ENCODE measurements around the gene OBP2A.

- TF ChIP-seq CTCF (IDR thresholded peaks at IDR 0.05 in 2 of 3, conservative IDR thresholded peaks at IDR 0.05 in 1 of 3; ENCODE audit: borderline replicate concordance in 1 of 3, insufficient read depth in 1 of 3, low read depth in 2 of 3, low read length in 2 of 3) (no peak), CBX3 (IDR thresholded peaks at IDR 0.05; ENCODE audit: low read depth) (no peak), EZH2 (IDR thresholded peaks at IDR 0.05) (no peak), POLR2A (IDR thresholded peaks at IDR 0.05; ENCODE audit: borderline replicate concordance, extremely low read depth, insufficient read depth, insufficient read length) (no peak), JUND (IDR thresholded peaks at IDR 0.05) (no peak), POLR2AphosphoS5 (IDR thresholded peaks at IDR 0.05; ENCODE audit: low read depth, low read length) (no peak), ATF3 (IDR thresholded peaks at IDR 0.05) (no peak), SIN3A (IDR thresholded peaks at IDR 0.05; ENCODE audit: low read depth) (no peak), EZH2phosphoT487 (IDR thresholded peaks at IDR 0.05; ENCODE audit: borderline replicate concordance) (no peak), CEBPB (IDR thresholded peaks at IDR 0.05; ENCODE audit: low read depth) (no peak), SP1 (IDR thresholded peaks at IDR 0.05; ENCODE audit: low read depth) (no peak), ZFX (IDR thresholded peaks at IDR 0.05) (no peak)
- TF ChIP-seq, protein P1, sequence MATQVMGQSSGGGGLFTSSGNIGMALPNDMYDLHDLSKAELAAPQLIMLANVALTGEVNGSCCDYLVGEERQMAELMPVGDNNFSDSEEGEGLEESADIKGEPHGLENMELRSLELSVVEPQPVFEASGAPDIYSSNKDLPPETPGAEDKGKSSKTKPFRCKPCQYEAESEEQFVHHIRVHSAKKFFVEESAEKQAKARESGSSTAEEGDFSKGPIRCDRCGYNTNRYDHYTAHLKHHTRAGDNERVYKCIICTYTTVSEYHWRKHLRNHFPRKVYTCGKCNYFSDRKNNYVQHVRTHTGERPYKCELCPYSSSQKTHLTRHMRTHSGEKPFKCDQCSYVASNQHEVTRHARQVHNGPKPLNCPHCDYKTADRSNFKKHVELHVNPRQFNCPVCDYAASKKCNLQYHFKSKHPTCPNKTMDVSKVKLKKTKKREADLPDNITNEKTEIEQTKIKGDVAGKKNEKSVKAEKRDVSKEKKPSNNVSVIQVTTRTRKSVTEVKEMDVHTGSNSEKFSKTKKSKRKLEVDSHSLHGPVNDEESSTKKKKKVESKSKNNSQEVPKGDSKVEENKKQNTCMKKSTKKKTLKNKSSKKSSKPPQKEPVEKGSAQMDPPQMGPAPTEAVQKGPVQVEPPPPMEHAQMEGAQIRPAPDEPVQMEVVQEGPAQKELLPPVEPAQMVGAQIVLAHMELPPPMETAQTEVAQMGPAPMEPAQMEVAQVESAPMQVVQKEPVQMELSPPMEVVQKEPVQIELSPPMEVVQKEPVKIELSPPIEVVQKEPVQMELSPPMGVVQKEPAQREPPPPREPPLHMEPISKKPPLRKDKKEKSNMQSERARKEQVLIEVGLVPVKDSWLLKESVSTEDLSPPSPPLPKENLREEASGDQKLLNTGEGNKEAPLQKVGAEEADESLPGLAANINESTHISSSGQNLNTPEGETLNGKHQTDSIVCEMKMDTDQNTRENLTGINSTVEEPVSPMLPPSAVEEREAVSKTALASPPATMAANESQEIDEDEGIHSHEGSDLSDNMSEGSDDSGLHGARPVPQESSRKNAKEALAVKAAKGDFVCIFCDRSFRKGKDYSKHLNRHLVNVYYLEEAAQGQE (IDR thresholded peaks at IDR 0.05; ENCODE audit: low read depth), result no peak
- TF ChIP-seq, protein P2, sequence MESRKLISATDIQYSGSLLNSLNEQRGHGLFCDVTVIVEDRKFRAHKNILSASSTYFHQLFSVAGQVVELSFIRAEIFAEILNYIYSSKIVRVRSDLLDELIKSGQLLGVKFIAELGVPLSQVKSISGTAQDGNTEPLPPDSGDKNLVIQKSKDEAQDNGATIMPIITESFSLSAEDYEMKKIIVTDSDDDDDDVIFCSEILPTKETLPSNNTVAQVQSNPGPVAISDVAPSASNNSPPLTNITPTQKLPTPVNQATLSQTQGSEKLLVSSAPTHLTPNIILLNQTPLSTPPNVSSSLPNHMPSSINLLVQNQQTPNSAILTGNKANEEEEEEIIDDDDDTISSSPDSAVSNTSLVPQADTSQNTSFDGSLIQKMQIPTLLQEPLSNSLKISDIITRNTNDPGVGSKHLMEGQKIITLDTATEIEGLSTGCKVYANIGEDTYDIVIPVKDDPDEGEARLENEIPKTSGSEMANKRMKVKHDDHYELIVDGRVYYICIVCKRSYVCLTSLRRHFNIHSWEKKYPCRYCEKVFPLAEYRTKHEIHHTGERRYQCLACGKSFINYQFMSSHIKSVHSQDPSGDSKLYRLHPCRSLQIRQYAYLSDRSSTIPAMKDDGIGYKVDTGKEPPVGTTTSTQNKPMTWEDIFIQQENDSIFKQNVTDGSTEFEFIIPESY (IDR thresholded peaks at IDR 0.05; ENCODE audit: extremely low read depth, insufficient replicate concordance, low read length), result no peak
Observed at GRCh38 chr9:135561391-135562234, 15.7 kb downstream of the OBP2A start, which contains the start of gene PAEP.
